K562 (cell line): ENCODE measurements around the gene WAS. TPM values are rescaled to one million over a fixed set of nuclear protein-coding genes. Genes with fewer than 3 reads are reported as not detected.

Source experiments
- DLX4 ChIP-seq: fragments of 250-450 bp; sonication (Bioruptor Pico); IDR thresholded peaks from 2 replicates; pipeline ENCODE4 v1.6.1; 2021; ENCODE audit warnings: mild to moderate bottlenecking
- E2F6 ChIP-seq, 2 experiments: IDR thresholded peaks; 2 replicates each; pipeline ENCODE4 v1.6.1; 2011; ENCODE audit warnings: borderline replicate concordance in 1 of 2, control low read depth in 1 of 2, low read depth in 1 of 2, low read length in 1 of 2, mild to moderate bottlenecking in 1 of 2, mixed read lengths in 1 of 2, moderate library complexity in 1 of 2; ENCODE audit not compliant: insufficient read depth in 1 of 2, insufficient read length in 1 of 2, poor library complexity in 1 of 2, severe bottlenecking in 1 of 2; ENCODE audit errors: extremely low read depth in 1 of 2
- L3MBTL2 ChIP-seq: fragments of 450-650 bp; IDR thresholded peaks from 2 replicates; pipeline ENCODE4 v1.6.1; 2016; ENCODE audit warnings: mild to moderate bottlenecking, moderate library complexity
- MECOM ChIP-seq: fragments of 250-450 bp; sonication (Bioruptor Pico); IDR thresholded peaks from 2 replicates; pipeline ENCODE4 v1.8.0; 2022; ENCODE audit warnings: inconsistent platforms
- NEUROD1 ChIP-seq: fragments of 150-350 bp; IDR thresholded peaks from 2 replicates; pipeline ENCODE4 v1.6.1; 2014; ENCODE audit warnings: borderline replicate concordance, low read length, low read depth; ENCODE audit not compliant: partially characterized antibody
- NUFIP1 ChIP-seq: fragments of 450-650 bp; IDR thresholded peaks from 2 replicates; pipeline ENCODE4 v1.6.1; 2018; ENCODE audit not compliant: partially characterized antibody
- RB1 ChIP-seq: fragments of 450-650 bp; IDR thresholded peaks from 2 replicates; pipeline ENCODE4 v1.6.1; 2017; ENCODE audit warnings: low read depth, mild to moderate bottlenecking
- RBM25 ChIP-seq: fragments of 200-400 bp; formaldehyde crosslinking; IDR thresholded peaks from 2 replicates; pipeline ENCODE4 v1.6.1; 2018; ENCODE audit warnings: low read length, low read depth, moderate library complexity; ENCODE audit not compliant: severe bottlenecking
- ZBTB40 ChIP-seq, 2 experiments: fragments of 450-650 bp in 1 of 2; sonication (generic) in 1 of 2; formaldehyde crosslinking in 1 of 2; IDR thresholded peaks; 2 replicates each; pipeline versions ENCODE4 v1.7.1 to v1.9.0; 2016 to 2022; ENCODE audit warnings: inconsistent platforms in 1 of 2, mild to moderate bottlenecking in 1 of 2, missing genetic modification reagents in 1 of 2
- ZBTB9 ChIP-seq: fragments of 450-650 bp; formaldehyde crosslinking; IDR thresholded peaks from 2 replicates; pipeline ENCODE4 v1.4.0; 2020; ENCODE audit warnings: mild to moderate bottlenecking, moderate library complexity
- ZC3H4 ChIP-seq: sonication (generic); formaldehyde crosslinking; IDR thresholded peaks from 2 replicates; pipeline ENCODE4 v1.9.0; 2021; ENCODE audit warnings: missing genetic modification reagents, borderline replicate concordance
- ZNF121 ChIP-seq: sonication (generic); formaldehyde crosslinking; conservative IDR thresholded peaks from 2 replicates; pipeline ENCODE4 v1.8.0; 2022; ENCODE audit warnings: missing genetic modification reagents
- ZNF143 ChIP-seq: sonication (generic); formaldehyde crosslinking; IDR thresholded peaks from 2 replicates; pipeline ENCODE4 v1.9.0; 2022; ENCODE audit warnings: mild to moderate bottlenecking, missing genetic modification reagents
- ZSCAN32 ChIP-seq: fragments of 450-650 bp; formaldehyde crosslinking; IDR thresholded peaks from 2 replicates; pipeline ENCODE4 v1.4.0; 2020; ENCODE audit warnings: mild to moderate bottlenecking, moderate library complexity
- polyA plus RNA-seq, 8 experiments: library from polyadenylated mRNA; depleted of rRNA in 4 of 8; stranded (reverse) in 5 of 8; unstranded in 3 of 8; fragments of >200 nt; fragmentation: Nextera tagmentation in 2 of 8; fragmentation: Illumina TruSeq in 1 of 8; extraction: Ambion mirVana in 2 of 8; extraction: Trizol in 1 of 8; gene quantifications; 2 replicates each; pipeline versions ENCODE4 v1.2.1 to v1.2.3, GENCODE V29; 2011 to 2014; ENCODE audit warnings: inconsistent platforms in 1 of 8, missing spikeins in 1 of 8
- total RNA-seq, 7 experiments: library from RNA; depleted of rRNA in 6 of 7; stranded (reverse); fragments of >200 nt in 6 of 7; fragmentation: Illumina TruSeq in 2 of 7; extraction: Trizol in 2 of 7; gene quantifications; 2 replicates each; pipeline versions ENCODE4 v1.2.1 to v1.2.3, GENCODE V29; 2011 to 2021; ENCODE audit warnings: low replicate concordance in 1 of 7

WAS gene
- total and polyA plus RNA-seq, 9 of the 15 experiments (the other 6 are each of a cell fraction or from before 2014, with no cell fraction given), result 0.11 to 16.1 (median 3.8) TPM

- TF ChIP-seq E2F6 (IDR thresholded peaks at IDR 0.05; ENCODE audit: borderline replicate concordance in 1 of 2, extremely low read depth in 1 of 2, insufficient read depth in 1 of 2, insufficient read length in 1 of 2, low read depth in 1 of 2, low read length in 1 of 2, poor library complexity in 1 of 2, severe bottlenecking in 1 of 2) (peak; percentile 22 to 75), ZBTB9 (CRISPR knock-in tag) (0 out of 2 replicates have a peak, but pooled peaks have one; percentile 14), MECOM (CRISPR knock-in tag) (no peak), ZBTB40 (IDR thresholded peaks at IDR 0.05) (no peak; the same call in 1 of the 2 replicates), ZBTB40 (CRISPR knock-in tag; IDR thresholded peaks at IDR 0.05) (no peak), ZC3H4 (no peak), L3MBTL2 (peak; percentile 71), NEUROD1 (peak; percentile 9), DLX4 (CRISPR knock-in tag) (no peak), NUFIP1 (no peak), ZSCAN32 (CRISPR knock-in tag) (no peak), ZNF143 (CRISPR knock-in tag) (no peak), RBM25 (peak; percentile 87), ZNF121 (no peak), RB1 (peak; percentile 49; the same call in 1 of the 2 replicates)
Observed at GRCh38 chrX:48676106-48676892, 7.3 kb upstream of the WAS start (continued).
